HepG2 (cell line): ENCODE measurements around the gene KIF2C. TPM values are rescaled to one million over a fixed set of nuclear protein-coding genes. Genes with fewer than 3 reads are reported as not detected.

Experiments
- CENPX ChIP-seq: sonication (generic); formaldehyde crosslinking; IDR thresholded peaks from 2 replicates; pipeline ENCODE4 v1.9.0; 2021; ENCODE audit warnings: mild to moderate bottlenecking, missing genetic modification reagents, moderate library complexity
- CHD4 ChIP-seq: fragments of 200-600 bp; sonication (generic); IDR thresholded peaks from 2 replicates; pipeline ENCODE4 v1.7.0; 2017; ENCODE audit warnings: mild to moderate bottlenecking, low read length, borderline replicate concordance
- EP300 ChIP-seq, 3 experiments: sonication (generic) in 1 of 3; formaldehyde crosslinking in 1 of 3; IDR thresholded peaks; 2 replicates each; pipeline versions ENCODE4 v1.5.1 to v1.6.1; 2011 to 2020; ENCODE audit warnings: low read depth in 2 of 3, low read length in 2 of 3, borderline replicate concordance in 1 of 3, improper control_type of control experiment in 1 of 3, mild to moderate bottlenecking in 1 of 3, missing genetic modification reagents in 1 of 3, moderate library complexity in 1 of 3
- FOXM1 ChIP-seq: sonication (generic); formaldehyde crosslinking; IDR thresholded peaks from 2 replicates; pipeline ENCODE4 v1.5.0; 2020; ENCODE audit warnings: missing genetic modification reagents
- HIVEP1 ChIP-seq: sonication (generic); formaldehyde crosslinking; IDR thresholded peaks from 2 replicates; pipeline ENCODE4 v1.4.0; 2020; ENCODE audit warnings: mild to moderate bottlenecking, missing genetic modification reagents
- HNRNPL ChIP-seq: fragments of 200-400 bp; formaldehyde crosslinking; IDR thresholded peaks from 2 replicates; pipeline ENCODE4 v1.6.1; 2017; ENCODE audit warnings: mild to moderate bottlenecking, low read depth, low read length
- HOXA3 ChIP-seq: sonication (generic); formaldehyde crosslinking; IDR thresholded peaks from 2 replicates; pipeline ENCODE4 v1.5.0; 2020; ENCODE audit warnings: missing genetic modification reagents
- MYC ChIP-seq: sonication (generic); formaldehyde crosslinking; IDR thresholded peaks from 2 replicates; pipeline ENCODE4 v1.9.0; 2021; ENCODE audit warnings: missing genetic modification reagents, borderline replicate concordance
- NFE2 ChIP-seq: sonication (generic); formaldehyde crosslinking; IDR thresholded peaks from 2 replicates; pipeline ENCODE4 v1.4.0; 2020; ENCODE audit warnings: missing genetic modification reagents
- NR3C1 ChIP-seq: sonication (generic); formaldehyde crosslinking; IDR thresholded peaks from 2 replicates; pipeline ENCODE4 v1.4.0; 2020; ENCODE audit warnings: missing genetic modification reagents
- ZBTB1 ChIP-seq: sonication (generic); formaldehyde crosslinking; IDR thresholded peaks from 2 replicates; pipeline ENCODE4 v1.4.0; 2020; ENCODE audit warnings: missing genetic modification reagents, borderline replicate concordance
- ZNF253 ChIP-seq: sonication (generic); formaldehyde crosslinking; IDR thresholded peaks from 2 replicates; pipeline ENCODE4 v1.8.0; 2022; ENCODE audit warnings: mild to moderate bottlenecking, missing genetic modification reagents, borderline replicate concordance
- ZNF263 ChIP-seq: sonication (generic); formaldehyde crosslinking; IDR thresholded peaks from 2 replicates; pipeline ENCODE4 v1.4.0; 2020; ENCODE audit warnings: missing genetic modification reagents
- ZNF354B ChIP-seq: sonication (generic); formaldehyde crosslinking; IDR thresholded peaks from 2 replicates; pipeline ENCODE4 v1.8.0; 2022; ENCODE audit warnings: mild to moderate bottlenecking, missing genetic modification reagents
- ZNF547 ChIP-seq: sonication (generic); formaldehyde crosslinking; IDR thresholded peaks from 2 replicates; pipeline ENCODE4 v1.5.1; 2020; ENCODE audit warnings: mild to moderate bottlenecking, missing genetic modification reagents
- ZNF75D ChIP-seq: sonication (generic); formaldehyde crosslinking; IDR thresholded peaks from 2 replicates; pipeline ENCODE4 v1.8.1; 2023; ENCODE audit warnings: missing genetic modification reagents, mild to moderate bottlenecking, borderline replicate concordance
- polyA plus RNA-seq, 8 experiments: library from polyadenylated mRNA; depleted of rRNA in 3 of 8; stranded (reverse) in 7 of 8; unstranded in 1 of 8; fragments of >200 nt; fragmentation: Illumina TruSeq in 4 of 8; extraction: Trizol in 4 of 8; gene quantifications; 2 replicates each; pipeline versions ENCODE4 v1.2.1 to v1.2.3, GENCODE V29; 2011 to 2016; ENCODE audit warnings: low read depth in 4 of 8, missing spikeins in 1 of 8, mixed read lengths in 1 of 8; ENCODE audit not compliant: insufficient read depth in 1 of 8
- total RNA-seq, 5 experiments: library from RNA; depleted of rRNA; stranded (reverse); fragments of >200 nt; fragmentation: Illumina TruSeq; extraction: Trizol; gene quantifications; 2 replicates each; pipeline ENCODE4 v1.2.3, GENCODE V29; 2016; ENCODE audit warnings: low read depth in 1 of 5
- TF ChIP-seq, protein P1 (sequence below): sonication (generic); formaldehyde crosslinking; IDR thresholded peaks from 2 replicates; pipeline ENCODE4 v1.4.0; 2020; ENCODE audit warnings: missing genetic modification reagents
- TF ChIP-seq, protein P2 (sequence below): sonication (generic); formaldehyde crosslinking; IDR thresholded peaks from 2 replicates; pipeline ENCODE4 v1.5.0; 2020; ENCODE audit warnings: missing genetic modification reagents
- TF ChIP-seq, protein P3 (sequence below): sonication (generic); formaldehyde crosslinking; IDR thresholded peaks from 2 replicates; pipeline ENCODE4 v1.8.0; 2023; ENCODE audit warnings: mild to moderate bottlenecking, missing genetic modification reagents
- TF ChIP-seq, protein P4 (sequence below): sonication (generic); formaldehyde crosslinking; IDR thresholded peaks from 2 replicates; pipeline ENCODE4 v1.4.0; 2020; ENCODE audit warnings: missing genetic modification reagents
- TF ChIP-seq, protein P5 (sequence below): IDR thresholded peaks from 2 replicates; pipeline ENCODE4 v1.6.1; 2016; ENCODE audit warnings: missing compliant biosample characterization, missing genetic modification reagents, borderline replicate concordance

Gene KIF2C
- total and polyA plus RNA-seq, 2 of the 13 experiments (the other 11 are each of a cell fraction or from before 2014, with no cell fraction given): 29.7 to 53.7 TPM

DNA sequence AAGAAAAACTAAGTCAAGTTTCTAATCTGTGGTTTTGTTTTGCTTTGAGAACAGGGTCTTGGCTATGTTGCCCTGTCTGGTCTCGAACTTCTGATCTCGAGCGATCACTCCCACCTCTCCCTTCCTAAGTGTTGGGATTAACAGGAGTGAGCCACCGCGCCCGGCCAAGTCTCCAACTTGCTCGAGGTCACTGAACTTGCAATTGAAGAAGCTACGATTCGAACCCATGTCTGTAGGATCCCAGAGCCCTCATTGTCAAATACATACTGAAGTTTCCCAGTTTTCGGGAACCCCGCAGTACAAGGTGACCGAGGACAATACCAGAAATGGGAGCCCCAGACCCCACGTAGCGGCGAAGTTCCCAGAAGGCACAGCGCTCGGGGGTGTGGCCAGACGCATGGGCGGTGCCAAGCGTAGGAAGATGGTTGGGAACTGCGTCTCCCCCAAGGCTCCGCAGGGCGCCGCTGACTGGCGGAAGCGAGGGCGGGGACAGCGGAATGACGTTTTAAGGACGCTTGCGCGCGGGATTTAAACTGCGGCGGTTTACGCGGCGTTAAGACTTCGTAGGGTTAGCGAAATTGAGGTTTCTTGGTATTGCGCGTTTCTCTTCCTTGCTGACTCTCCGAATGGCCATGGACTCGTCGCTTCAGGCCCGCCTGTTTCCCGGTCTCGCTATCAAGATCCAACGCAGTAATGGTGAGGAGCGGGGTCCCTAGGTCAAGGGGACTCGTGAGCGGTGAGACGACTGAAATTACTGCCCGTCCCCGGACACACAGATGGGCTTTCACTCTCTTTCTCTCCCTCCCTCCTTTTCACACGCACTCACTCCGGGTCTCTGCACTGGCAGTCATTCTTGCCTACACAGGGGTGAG, at the start of gene KIF2C (continued):
- TF ChIP-seq, protein P1, sequence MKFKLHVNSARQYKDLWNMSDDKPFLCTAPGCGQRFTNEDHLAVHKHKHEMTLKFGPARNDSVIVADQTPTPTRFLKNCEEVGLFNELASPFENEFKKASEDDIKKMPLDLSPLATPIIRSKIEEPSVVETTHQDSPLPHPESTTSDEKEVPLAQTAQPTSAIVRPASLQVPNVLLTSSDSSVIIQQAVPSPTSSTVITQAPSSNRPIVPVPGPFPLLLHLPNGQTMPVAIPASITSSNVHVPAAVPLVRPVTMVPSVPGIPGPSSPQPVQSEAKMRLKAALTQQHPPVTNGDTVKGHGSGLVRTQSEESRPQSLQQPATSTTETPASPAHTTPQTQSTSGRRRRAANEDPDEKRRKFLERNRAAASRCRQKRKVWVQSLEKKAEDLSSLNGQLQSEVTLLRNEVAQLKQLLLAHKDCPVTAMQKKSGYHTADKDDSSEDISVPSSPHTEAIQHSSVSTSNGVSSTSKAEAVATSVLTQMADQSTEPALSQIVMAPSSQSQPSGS: peak; percentile 86; the same call in 1 of the 2 replicates
- peak; percentile 97 for TF ChIP-seq FOXM1 (CRISPR knock-in tag)
- no peak; the same call in 1 of the 2 replicates for TF ChIP-seq ZNF547 (CRISPR knock-in tag)
- TF ChIP-seq EP300 (IDR thresholded peaks at IDR 0.05; ENCODE audit: low read depth in 2 of 2, low read length in 2 of 2): 0 out of 4 replicates have a peak, but pooled peaks have one; percentile 18 to 29
- TF ChIP-seq EP300 (CRISPR knock-in tag; IDR thresholded peaks at IDR 0.05; ENCODE audit: borderline replicate concordance): 0 out of 2 replicates have a peak, but pooled peaks have one; percentile 26
- TF ChIP-seq HOXA3 (CRISPR knock-in tag): peak; percentile 92
- TF ChIP-seq, protein P2, sequence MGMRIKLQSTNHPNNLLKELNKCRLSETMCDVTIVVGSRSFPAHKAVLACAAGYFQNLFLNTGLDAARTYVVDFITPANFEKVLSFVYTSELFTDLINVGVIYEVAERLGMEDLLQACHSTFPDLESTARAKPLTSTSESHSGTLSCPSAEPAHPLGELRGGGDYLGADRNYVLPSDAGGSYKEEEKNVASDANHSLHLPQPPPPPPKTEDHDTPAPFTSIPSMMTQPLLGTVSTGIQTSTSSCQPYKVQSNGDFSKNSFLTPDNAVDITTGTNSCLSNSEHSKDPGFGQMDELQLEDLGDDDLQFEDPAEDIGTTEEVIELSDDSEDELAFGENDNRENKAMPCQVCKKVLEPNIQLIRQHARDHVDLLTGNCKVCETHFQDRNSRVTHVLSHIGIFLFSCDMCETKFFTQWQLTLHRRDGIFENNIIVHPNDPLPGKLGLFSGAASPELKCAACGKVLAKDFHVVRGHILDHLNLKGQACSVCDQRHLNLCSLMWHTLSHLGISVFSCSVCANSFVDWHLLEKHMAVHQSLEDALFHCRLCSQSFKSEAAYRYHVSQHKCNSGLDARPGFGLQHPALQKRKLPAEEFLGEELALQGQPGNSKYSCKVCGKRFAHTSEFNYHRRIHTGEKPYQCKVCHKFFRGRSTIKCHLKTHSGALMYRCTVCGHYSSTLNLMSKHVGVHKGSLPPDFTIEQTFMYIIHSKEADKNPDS (CRISPR knock-in tag): no peak
- TF ChIP-seq HNRNPL: no peak
- no peak for TF ChIP-seq ZNF75D (CRISPR knock-in tag)
- peak; percentile 95 for TF ChIP-seq CHD4
- no peak for TF ChIP-seq ZBTB1 (CRISPR knock-in tag)
- TF ChIP-seq ZNF354B (CRISPR knock-in tag): 0 out of 2 replicates have a peak, but pooled peaks have one; percentile 19
- TF ChIP-seq NR3C1: no peak
- TF ChIP-seq HIVEP1: no peak
- no peak for TF ChIP-seq NFE2 (CRISPR knock-in tag)
- TF ChIP-seq, protein P3, sequence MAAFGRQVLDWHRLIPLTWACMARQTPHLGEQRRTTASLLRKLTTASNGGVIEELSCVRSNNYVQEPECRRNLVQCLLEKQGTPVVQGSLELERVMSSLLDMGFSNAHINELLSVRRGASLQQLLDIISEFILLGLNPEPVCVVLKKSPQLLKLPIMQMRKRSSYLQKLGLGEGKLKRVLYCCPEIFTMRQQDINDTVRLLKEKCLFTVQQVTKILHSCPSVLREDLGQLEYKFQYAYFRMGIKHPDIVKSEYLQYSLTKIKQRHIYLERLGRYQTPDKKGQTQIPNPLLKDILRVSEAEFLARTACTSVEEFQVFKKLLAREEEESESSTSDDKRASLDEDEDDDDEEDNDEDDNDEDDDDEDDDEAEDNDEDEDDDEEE (CRISPR knock-in tag): 0 out of 2 replicates have a peak, but pooled peaks have one; percentile 63
- TF ChIP-seq MYC (CRISPR knock-in tag): peak; percentile 81; the same call in 1 of the 2 replicates
- no peak for TF ChIP-seq CENPX (CRISPR knock-in tag)
- TF ChIP-seq ZNF253: no peak
- no peak for TF ChIP-seq ZNF263
- TF ChIP-seq, protein P4, sequence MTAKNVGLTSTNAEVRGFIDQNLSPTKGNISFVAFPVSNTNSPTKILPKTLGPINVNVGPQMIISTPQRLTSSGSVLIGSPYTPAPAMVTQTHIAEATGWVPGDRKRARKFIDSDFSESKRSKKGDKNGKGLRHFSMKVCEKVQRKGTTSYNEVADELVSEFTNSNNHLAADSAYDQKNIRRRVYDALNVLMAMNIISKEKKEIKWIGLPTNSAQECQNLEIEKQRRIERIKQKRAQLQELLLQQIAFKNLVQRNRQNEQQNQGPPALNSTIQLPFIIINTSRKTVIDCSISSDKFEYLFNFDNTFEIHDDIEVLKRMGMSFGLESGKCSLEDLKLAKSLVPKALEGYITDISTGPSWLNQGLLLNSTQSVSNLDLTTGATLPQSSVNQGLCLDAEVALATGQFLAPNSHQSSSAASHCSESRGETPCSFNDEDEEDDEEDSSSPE (CRISPR knock-in tag): peak; percentile 99
- TF ChIP-seq, protein P5, sequence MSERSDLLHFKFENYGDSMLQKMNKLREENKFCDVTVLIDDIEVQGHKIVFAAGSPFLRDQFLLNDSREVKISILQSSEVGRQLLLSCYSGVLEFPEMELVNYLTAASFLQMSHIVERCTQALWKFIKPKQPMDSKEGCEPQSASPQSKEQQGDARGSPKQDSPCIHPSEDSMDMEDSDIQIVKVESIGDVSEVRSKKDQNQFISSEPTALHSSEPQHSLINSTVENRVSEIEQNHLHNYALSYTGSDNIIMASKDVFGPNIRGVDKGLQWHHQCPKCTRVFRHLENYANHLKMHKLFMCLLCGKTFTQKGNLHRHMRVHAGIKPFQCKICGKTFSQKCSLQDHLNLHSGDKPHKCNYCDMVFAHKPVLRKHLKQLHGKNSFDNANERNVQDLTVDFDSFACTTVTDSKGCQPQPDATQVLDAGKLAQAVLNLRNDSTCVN (CRISPR knock-in tag): 0 out of 2 replicates have a peak, but pooled peaks have one; percentile 50
